ENCODE measurements around the gene SAMD13.

GRCh38 chr1:84257617-84258016, 43.9 kb upstream of the SAMD13 start:
- TF ChIP-seq CTCF (IDR thresholded peaks at IDR 0.05; ENCODE audit: insufficient read depth, low read length, poor library complexity, severe bottlenecking) = no peak
- TF ChIP-seq EZH2phosphoT487 (conservative IDR thresholded peaks at IDR 0.05; ENCODE audit: low read length) = no peak

Data from SU-DHL-6 (cell line).